Kidney (tissue), 14 donors: ENCODE results near the gene PARP9. TPM values are rescaled to one million over a fixed set of nuclear protein-coding genes. Genes with fewer than 3 reads are reported as not detected.

Experiments used
- DNase-seq, 5 donors: peaks; one replicate each; pipeline ENCODE4 v3.0.0-alpha.2; 2013 to 2020
- FAIRE-seq: peaks from 2 replicates; lab custom pipeline; 2012; peaks lifted over from hg19 to GRCh38; lab: Jason Lieb, UNC
- H3K27ac ChIP-seq, 2 donors: one replicate each; pipeline ENCODE4 v1.7.0; 2013; ENCODE audit warnings: low read depth in 2 of 2, low read length in 2 of 2, inconsistent platforms in 1 of 2
- H3K27me3 ChIP-seq: one replicate; pipeline ENCODE4 v1.7.1; 2013; ENCODE audit warnings: low read length, inconsistent platforms; ENCODE audit not compliant: control insufficient read depth, insufficient read depth
- H3K36me3 ChIP-seq, 3 donors: one replicate each; pipeline versions ENCODE4 v1.7.0 to v1.7.1; 2013; ENCODE audit warnings: low read length in 3 of 3, control low read depth in 1 of 3, inconsistent platforms in 1 of 3; ENCODE audit not compliant: insufficient read depth in 3 of 3, control insufficient read depth in 2 of 3
- H3K4me1 ChIP-seq, 3 donors: one replicate each; pipeline versions ENCODE4 v1.7.0 to v1.7.1; 2013; ENCODE audit warnings: low read length in 3 of 3, inconsistent platforms in 1 of 3, low read depth in 1 of 3; ENCODE audit not compliant: control insufficient read depth in 2 of 3, insufficient read depth in 2 of 3
- H3K4me3 ChIP-seq, 3 donors: one replicate each; pipeline versions ENCODE4 v1.7.0 to v1.8.1; 2013; ENCODE audit warnings: low read length in 3 of 3, control low read depth in 1 of 3, inconsistent platforms in 1 of 3
- H3K9ac ChIP-seq, 3 donors: one replicate each; pipeline versions ENCODE4 v1.7.0 to v1.7.1; 2013; ENCODE audit warnings: low read length in 3 of 3, control low read depth in 1 of 3, inconsistent platforms in 1 of 3
- H3K9me3 ChIP-seq, 3 donors: one replicate each; pipeline versions ENCODE4 v1.7.0 to v1.7.1; 2013; ENCODE audit warnings: low read length in 3 of 3, control low read depth in 1 of 3, inconsistent platforms in 1 of 3; ENCODE audit not compliant: control insufficient read depth in 2 of 3, insufficient read depth in 1 of 3
- CTCF ChIP-seq: IDR thresholded peaks from 3 replicates; pipeline ENCODE4 v1.5.1; 2012; ENCODE audit warnings: mild to moderate bottlenecking, moderate library complexity, borderline replicate concordance; ENCODE audit not compliant: insufficient read depth; ENCODE audit errors: extremely low read depth
- intact Hi-C: fragments of 100-400 bp; cut with DNase I; formaldehyde crosslinking; loops from one replicate; pipeline ENCODE4 v1.11.1; 2022
- polyA plus RNA-seq: library from polyadenylated mRNA; stranded (reverse); fragments of 350-450 nt; fragmentation: Illumina TruSeq; extraction: RNeasy Lipid Tissue Mini Kit (QIAGEN cat#74804); gene quantifications from one replicate; pipeline ENCODE4 v1.2.3, GENCODE V29; 2014; ENCODE audit warnings: low read depth, low replicate concordance; ENCODE audit not compliant: insufficient read depth
- total RNA-seq: library from RNA; stranded (reverse); fragmentation: NEBNext Ultra II Directional; extraction: Animal tissue kit (Norgen Biotek cat#: 25700); gene quantifications from one replicate; pipeline ENCODE4 v1.2.1, GENCODE V29; 2021
- donor health status: control.
- donor health status: control.
- donor health status: control.
- donor health status: control.
- donor health status: control.
- donor health status: DM: yes; HTN: yes; CAD: no.
- donor health status: Normal renal cell carcinoma (clear cell type).

The PARP9 gene
- total and polyA plus RNA-seq, 2 donors from 2014 or later, result 27.8 to 54.0 TPM

DNA sequence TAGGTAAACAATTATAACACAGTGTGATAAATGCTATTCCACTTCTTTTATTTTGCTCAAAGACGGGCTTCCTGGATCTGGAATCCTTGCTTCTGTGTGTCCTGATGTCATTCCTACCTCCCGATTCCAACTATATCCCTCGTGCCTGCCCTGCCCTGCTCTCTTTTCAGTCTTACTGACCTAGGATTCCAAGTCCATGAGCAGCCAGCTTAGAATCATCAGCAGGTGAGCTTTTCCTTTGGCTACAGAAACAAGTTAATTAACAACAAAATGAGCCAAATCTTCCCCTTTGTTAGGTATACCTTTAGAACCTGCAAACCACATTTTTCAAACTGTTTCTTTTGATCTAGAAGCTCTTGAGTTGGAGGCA lies 27.5 kb downstream of the PARP9 start:
- no peak for TF ChIP-seq CTCF
- peaks cover 0 to 40% (median 33%) of the 10 kb centered on the region in 3 donors for H3K36me3 ChIP-seq
- DNase-seq, result no peak
- H3K9ac ChIP-seq, result no peak overlapping the region
- H3K4me1 ChIP-seq, result no peaks in the 10 kb centered on the region
- intact Hi-C loops, result no loop called here
- no peak overlapping the region for H3K4me3 ChIP-seq
- no peaks in the 10 kb centered on the region for H3K27me3 ChIP-seq
- no peak overlapping the region for H3K27ac ChIP-seq
- no peak for FAIRE-seq
- no peaks in the 10 kb centered on the region for H3K9me3 ChIP-seq

DNA sequence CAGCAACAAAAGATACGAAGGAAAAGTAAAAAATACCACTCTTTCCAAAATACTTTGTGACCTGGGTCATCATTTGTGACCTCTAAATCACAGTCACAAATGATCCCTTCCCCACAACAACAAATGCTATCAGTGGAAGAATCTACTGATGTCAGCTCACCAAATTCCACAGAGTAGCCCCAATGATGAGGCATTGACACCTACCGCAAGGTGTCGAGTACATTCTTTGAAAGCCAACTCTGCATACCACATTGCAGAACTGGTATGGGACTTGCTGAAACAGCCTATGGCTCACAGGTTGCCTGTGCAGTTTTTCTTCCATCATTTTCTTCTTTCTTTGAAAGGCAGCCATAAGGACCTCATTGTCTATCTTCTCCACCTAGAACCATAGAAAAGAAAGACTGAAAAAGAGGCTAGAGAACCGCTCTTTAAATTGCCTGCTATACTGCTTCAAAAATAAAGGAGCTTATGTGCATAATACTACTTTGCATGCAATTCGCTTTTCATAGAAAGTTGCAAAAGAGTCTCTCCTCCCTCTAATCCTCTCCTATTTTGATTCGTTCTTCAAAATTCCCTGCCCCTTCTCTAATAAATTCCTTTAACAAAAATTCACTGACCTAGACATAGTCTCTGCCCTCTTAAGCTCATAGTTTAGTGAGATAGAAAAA lies 28.0 kb downstream of the PARP9 start:
- H3K9me3 ChIP-seq, result no peaks in the 10 kb centered on the region
- no peak overlapping the region for H3K4me3 ChIP-seq
- no peaks in the 10 kb centered on the region for H3K27me3 ChIP-seq
- TF ChIP-seq CTCF, result no peak
- H3K27ac ChIP-seq, result no peak overlapping the region
- peaks cover 0 to 40% (median 33%) of the 10 kb centered on the region in 3 donors for H3K36me3 ChIP-seq
- intact Hi-C loops, result no loop called here
- no peak for FAIRE-seq
- H3K9ac ChIP-seq, result no peak overlapping the region
- no peaks in the 10 kb centered on the region for H3K4me1 ChIP-seq
- no peak for DNase-seq

- no peaks in the 10 kb centered on the region for H3K4me1 ChIP-seq
- intact Hi-C loops, result no loop called here
- H3K36me3 ChIP-seq, result peaks cover 0 to 30% (median 29%) of the 10 kb centered on the region in 3 donors
- no peak overlapping the region for H3K27ac ChIP-seq
- no peak for TF ChIP-seq CTCF
- no peaks in the 10 kb centered on the region for H3K27me3 ChIP-seq
- no peaks in the 10 kb centered on the region for H3K9me3 ChIP-seq
- no peak overlapping the region for H3K4me3 ChIP-seq
- DNase-seq (no peak), FAIRE-seq (no peak)
- no peak overlapping the region for H3K9ac ChIP-seq
Measured at GRCh38 chr3:122533931-122534334, 30.2 kb downstream of the PARP9 start.

DNA sequence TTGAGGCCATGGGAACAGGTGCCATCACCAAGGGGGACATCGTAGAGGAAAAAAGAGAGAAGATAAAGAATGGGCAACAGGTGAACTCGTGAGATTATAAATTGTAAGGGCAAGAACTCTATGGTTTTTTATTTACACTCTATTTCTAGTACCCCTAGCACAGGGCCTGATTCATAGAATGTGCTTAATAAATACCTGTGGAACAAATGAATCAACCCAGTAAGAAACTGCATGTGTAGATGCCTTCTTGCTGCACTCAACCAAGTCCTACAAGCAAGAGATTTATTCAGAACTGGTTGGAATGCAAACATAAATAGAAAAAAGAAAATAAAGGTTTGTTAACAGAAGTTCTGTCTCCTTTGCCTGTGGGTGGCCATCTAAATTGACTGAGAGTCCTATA lies 30.6 kb downstream of the PARP9 start:
- no peaks in the 10 kb centered on the region for H3K27me3 ChIP-seq
- H3K4me1 ChIP-seq, result no peaks in the 10 kb centered on the region
- DNase-seq (no peak), FAIRE-seq (no peak)
- H3K9me3 ChIP-seq, result no peaks in the 10 kb centered on the region
- TF ChIP-seq CTCF, result no peak
- H3K36me3 ChIP-seq, result peaks cover 0 to 29% (median 26%) of the 10 kb centered on the region in 3 donors
- H3K27ac ChIP-seq, result no peak overlapping the region
- H3K4me3 ChIP-seq, result no peak overlapping the region
- intact Hi-C loops, result no loop called here
- H3K9ac ChIP-seq, result no peak overlapping the region
